GM13976 (cell line): ENCODE data around the gene MBP.

Source experiments
- DNase-seq: peaks from one replicate; pipeline ENCODE4 v3.0.0; 2012; ENCODE audit warnings: low spot score
- in situ Hi-C: fragments of 300-500 bp; cut with MboI; formaldehyde crosslinking; loops from one replicate; pipeline ENCODE4 v1.12.0; 2022; ENCODE audit warnings: low sequenced_read_pairs, mixed read lengths, inconsistent platforms; ENCODE audit not compliant: unreplicated experiment
- TF ChIP-seq, protein P1 (sequence below): IDR thresholded peaks from 2 replicates; pipeline ENCODE4 v1.5.1; 2012; ENCODE audit warnings: borderline replicate concordance, mild to moderate bottlenecking; ENCODE audit not compliant: insufficient read depth; ENCODE audit errors: extremely low read depth, missing control alignments, control extremely low read depth

The MBP gene

DNA sequence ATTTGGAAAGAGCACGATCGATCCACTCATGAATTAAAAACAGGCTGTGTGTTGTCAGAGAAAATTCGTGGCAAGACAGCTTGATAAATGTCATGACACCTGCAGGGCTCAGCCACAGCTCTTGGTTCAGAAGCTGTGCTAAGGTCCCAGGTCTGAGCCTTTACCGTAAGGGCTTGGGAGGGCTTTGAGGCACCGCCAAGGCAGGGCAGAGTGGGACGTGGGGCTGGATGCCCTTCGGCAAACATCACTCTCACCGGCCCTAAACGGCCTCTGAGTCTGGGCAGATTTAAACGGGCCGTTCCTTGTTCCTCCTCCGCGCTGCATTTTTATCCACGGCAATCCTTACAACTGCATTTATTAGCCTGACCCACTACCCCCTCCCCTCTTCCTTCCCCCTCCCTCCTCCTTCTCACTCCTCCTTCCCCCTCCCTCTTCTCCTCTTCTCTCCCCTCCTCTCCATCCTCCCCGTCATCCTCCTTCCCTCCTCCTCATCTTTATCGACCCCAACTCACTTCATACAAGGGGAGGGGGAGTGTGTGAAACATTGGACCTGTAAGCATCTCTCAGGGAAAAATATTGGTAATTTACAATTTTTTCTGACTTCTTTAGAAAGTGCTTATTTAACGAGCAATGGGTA lies 33.9 kb downstream of the MBP start:
- in situ Hi-C loops = no loop called here

DNA sequence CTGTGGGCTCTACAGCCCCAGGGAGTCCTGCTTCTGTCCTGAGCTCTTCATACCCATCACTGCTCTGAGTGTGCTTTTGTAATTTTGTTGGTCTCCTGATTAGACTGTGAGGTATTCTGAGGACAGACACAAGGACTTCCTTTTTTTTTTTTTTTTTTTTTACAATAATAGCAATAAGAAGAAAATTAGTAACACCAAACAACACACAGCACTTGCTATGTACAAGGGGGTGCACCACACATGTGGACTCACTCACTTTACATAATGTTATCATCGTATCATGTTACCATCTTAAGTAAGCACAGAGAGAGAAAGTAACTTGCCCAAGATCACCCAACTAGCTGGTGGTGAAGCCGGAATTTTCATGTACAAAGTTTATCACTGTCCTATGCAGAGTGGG lies 34.6 kb downstream of the MBP start:
- TF ChIP-seq, protein P1, sequence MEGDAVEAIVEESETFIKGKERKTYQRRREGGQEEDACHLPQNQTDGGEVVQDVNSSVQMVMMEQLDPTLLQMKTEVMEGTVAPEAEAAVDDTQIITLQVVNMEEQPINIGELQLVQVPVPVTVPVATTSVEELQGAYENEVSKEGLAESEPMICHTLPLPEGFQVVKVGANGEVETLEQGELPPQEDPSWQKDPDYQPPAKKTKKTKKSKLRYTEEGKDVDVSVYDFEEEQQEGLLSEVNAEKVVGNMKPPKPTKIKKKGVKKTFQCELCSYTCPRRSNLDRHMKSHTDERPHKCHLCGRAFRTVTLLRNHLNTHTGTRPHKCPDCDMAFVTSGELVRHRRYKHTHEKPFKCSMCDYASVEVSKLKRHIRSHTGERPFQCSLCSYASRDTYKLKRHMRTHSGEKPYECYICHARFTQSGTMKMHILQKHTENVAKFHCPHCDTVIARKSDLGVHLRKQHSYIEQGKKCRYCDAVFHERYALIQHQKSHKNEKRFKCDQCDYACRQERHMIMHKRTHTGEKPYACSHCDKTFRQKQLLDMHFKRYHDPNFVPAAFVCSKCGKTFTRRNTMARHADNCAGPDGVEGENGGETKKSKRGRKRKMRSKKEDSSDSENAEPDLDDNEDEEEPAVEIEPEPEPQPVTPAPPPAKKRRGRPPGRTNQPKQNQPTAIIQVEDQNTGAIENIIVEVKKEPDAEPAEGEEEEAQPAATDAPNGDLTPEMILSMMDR = no peak
- no peak for DNase-seq

More for the DNA sequence above, 33.9 kb downstream of the MBP start:
- DNase-seq = no peak
- TF ChIP-seq, protein P1 = no peak

DNA sequence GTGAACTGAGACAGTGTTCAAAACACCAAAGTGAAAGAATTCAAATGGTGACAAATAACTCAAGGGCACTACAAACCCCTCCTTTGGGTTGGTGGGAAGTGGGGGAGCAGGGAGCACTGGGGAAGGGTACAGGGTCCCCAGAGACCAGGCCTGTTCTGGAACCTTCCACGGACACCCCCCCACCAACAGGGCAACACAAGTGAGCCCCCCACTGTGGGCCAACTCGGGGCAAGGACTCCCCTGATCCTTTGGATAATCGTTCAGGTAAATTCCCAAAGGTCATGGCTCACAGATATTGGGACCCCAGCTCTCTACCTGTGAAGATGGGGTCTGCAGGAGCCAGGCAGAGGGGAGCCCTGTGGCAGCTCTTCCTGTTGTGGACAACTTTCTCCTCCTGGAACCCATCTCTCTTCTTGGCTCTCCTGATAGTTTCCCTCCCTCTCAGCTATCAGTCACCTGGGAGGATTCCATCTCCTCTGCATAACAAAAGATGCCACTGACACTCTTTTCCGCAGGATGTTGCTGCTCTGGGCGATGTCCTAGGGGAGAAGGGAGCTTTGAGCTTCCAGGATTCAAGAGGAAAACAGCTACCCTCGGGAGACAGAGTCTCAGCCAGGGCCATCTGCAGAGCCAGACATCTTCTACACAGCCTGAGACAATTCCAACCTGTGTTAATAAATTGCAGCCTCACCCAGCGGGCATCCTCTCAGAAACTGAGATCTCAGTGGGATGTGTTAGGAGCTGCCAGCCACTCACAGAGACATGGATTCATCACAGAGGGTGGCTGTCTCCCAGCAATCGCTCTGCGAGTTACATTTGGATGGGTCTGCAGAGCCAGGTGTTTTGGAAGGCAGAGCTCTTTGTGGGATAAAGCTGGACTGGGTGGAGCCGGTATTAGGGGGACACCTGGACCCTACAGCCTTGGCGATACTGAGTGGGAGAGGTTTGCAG lies 35.4 kb downstream of the MBP start:
- no peak for DNase-seq
- in situ Hi-C loops = no loop called here
- TF ChIP-seq, protein P1 = no peak

More for the DNA sequence above, 34.6 kb downstream of the MBP start:
- in situ Hi-C loops = no loop called here

DNA sequence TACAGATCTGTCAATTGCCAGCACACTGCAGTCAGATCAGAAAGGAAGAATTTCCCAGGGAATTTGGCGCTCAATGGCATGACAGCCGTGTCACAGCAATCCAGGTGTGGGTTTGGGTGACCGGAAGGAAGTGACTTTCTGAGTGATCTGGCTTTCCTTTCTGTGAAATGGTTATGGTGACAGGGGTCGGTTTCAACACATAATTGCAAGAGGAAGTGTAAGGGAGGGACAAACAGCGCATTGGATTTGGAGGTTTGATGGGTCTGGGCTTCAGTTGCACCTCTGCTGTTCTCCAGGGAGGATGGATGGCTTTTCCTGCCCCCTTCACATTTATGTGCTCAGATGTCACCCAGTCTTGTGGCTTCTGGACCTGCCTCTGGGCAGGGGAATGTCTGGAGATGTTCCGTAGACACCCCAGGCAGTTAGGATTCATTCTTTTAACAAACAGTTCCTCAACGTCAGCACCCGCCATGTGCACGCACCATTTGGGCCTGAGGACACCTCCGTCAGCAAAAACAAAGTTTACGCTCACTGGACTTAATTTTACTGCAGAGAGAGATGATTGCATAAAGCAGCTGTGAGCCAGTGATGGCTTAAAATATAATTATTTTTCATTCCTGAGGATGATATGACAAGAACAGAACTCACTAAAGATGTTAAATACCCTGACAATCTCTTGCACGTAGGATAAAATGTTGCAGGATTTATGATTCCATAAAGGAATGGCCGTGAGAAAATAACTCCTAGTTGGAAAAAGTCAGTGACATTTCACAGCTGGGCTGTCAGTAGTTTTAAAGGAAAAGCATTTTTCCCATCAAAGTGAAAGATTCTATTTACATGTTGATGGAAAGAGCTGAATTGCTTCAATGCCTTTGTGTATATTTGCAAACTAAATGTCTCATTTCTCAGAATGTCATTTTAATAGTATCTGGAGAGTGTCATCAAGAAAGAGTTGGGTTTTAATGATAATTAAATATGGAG lies 36.9 kb downstream of the MBP start:
- TF ChIP-seq, protein P1 = no peak
- DNase-seq = no peak
- in situ Hi-C loops = no loop called here

DNA sequence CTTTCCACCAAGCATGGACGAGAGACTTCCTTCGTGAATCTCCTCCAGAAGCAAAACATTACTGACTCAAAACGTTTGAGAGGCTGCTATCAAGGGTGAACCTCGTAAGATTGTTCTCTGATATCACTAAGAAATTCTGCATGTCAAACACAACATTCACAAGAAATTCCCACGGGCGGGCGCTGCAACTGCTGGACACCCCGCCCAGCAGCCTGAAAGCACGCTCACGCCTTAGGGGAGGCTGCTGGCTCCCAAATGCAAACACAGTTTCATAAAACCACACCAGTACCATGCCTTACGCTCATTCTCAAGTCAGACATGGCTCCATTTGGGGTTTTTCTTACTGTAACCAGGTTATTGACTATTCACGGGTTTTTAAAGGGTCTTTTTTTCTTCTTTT lies 39.0 kb downstream of the MBP start:
- TF ChIP-seq, protein P1 = no peak
- no peak for DNase-seq

DNA sequence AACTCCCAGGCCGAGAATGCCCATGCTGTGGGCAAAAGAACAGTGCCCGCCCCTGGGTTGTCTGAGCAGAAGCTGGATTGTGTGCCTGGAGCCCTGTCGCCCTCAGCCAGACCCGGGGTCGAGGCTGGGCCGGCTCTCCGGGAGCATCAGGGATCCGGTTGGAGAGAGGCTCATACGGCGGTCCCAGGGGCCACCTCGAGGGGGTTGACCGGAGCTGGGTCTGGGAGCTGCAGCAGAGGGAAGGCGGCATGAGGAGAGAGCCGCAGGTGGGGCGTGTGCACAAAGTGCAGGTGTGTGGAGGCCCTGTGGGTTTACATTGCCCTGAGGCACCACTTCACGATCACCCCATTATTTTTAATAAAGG lies 39.5 kb downstream of the MBP start:
- TF ChIP-seq, protein P1 = no peak
- DNase-seq = no peak
- in situ Hi-C loops = no loop called here

More for the DNA sequence above, 39.0 kb downstream of the MBP start:
- in situ Hi-C loops = no loop called here
